OCI-M2 (cell line): Measurements from ENCODE around the gene CHN2.

ENCODE experiments used
- DNase-seq: peaks from one replicate; lab custom pipeline; 2025; ENCODE audit not compliant: unreplicated experiment; lab: John Stamatoyannopoulos, UW

The CHN2 gene

DNA sequence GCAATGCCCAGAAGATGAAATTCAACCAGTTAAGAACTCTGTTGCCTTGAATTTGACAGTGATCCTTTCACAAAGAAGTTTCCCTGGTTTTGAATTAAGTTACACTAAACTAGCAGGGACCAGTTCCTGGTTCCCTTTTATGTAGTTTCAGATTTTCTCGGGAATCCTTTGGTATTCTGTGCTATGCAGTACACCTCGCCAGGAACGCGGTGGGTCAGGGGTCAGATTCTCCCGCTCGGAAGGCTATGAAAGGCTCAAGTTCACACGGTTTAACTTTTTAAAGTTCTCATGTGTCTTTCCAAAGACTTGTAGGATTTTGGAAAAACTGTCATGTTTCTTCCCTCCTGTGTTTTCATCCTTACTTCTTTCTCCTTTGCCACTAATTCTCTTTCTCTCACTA, 264.4 kb downstream of the CHN2 start:
- DNase-seq: no peak

DNA sequence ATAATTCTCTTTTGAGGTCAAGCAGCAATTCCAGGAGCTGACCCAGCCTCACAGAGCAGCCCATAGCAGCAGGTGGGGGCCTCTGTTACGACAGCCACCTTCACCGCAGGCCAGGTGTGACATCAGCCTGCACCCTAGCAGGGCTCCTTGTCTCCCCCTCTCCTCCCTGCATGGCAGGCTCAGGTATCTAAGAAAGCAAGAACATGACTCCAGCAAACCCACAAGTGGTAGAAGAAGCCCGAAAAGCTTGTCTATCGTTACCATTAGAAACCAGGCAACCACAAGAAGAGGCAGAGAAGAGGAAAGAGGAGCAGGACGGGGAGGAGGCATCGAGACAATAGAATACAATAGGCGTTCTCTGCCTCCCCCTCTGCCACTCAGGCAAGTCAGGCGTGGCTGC, 265.0 kb downstream of the CHN2 start:
- no peak for DNase-seq

GRCh38 chr7:29461996-29462395, 267.4 kb downstream of the CHN2 start:
- DNase-seq: no peak

- no peak for DNase-seq
These were observed 269.1 kb downstream of the CHN2 start for GRCh38 chr7:29463504-29464158.

DNA sequence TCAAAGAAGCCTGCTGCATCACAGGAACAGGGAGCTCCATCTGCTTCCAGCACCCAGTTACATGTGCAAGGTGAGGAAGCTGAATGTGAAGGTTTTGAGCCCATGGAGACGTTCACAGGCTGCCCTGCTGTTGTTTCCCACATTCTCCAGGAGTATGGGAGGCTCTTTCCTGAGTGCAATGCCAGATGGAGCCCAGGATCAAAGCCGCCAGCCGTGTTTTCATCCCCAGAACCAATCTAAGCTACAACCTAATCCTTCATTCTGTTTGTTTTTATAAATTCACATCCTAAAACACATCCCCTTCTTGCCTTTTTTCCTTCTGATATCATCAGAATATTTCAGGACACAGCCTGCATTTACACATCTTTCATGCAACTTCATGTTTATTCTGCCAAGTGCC, 270.2 kb downstream of the CHN2 start:
- DNase-seq: no peak

DNA sequence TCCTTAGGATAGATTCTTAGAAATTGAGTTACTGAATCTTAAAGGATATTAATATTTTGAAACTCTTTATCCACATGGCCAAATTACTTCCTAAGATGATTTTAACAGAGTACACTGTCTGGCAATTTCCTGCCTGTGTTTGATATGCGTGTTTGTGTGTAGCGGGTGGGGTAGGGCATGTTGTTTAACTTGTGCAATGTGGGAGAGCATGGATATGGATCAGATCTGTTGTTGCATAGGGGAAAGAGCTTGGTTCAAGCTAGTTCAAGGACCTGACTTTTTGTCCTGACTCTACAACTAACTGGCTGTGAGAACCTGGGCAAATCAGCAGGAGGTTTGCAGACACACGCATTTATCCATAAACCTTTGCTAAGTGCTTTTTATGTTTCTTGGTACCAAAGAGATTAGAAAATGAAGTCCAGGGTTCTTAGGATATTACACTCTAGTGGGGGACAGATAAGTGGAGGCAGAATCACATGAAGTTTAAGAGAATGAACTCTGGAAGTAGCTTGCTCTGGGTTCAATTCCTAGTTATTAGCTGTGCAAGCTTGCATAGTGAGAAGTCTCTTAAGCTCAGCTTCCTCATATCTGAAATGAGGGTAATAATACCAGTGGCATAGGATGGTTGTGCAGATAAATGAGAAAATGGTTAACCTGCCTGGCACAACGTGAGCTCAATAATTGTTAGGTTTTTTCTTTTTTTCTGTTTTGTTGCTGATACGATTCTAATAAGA, 272.8 kb downstream of the CHN2 start:
- DNase-seq: no peak

- DNase-seq: no peak
These were observed 273.6 kb downstream of the CHN2 start for GRCh38 chr7:29468196-29468595.

- no peak for DNase-seq
These were observed 274.7 kb downstream of the CHN2 start for GRCh38 chr7:29469281-29469680.

- DNase-seq: no peak
These were observed 275.5 kb downstream of the CHN2 start for GRCh38 chr7:29469976-29470557.

DNA sequence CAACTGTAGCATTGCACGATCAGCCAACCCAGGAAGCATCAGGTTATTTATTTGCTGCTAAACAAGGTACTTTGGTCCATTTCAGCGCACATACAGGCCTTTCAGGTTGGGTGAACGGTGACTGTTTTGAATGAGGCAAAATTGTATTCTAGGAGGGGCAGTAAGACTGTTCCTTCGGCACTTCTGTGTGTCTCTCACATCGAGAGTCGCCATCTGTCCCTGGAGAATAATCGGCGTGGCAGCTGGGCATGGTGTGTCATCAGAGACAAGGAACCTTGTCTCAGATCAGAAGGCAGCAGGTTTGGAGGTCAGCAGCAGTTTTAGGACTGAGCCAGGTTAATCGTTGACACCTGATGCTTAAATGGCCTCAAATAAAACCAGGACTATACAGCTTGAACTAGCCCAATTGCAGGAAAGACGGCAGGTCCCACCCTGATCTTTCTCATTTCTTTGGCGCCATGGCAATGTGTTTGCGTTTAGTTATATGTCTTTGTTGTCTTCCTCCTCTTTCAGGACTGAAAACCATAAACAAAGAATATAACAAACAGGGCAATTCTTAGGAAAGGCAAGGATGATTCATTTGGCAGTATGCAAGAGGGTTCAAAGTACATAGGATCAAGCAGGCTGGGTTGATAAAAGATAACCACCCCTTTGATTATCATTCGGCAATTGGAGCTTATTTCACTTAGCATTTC, 277.0 kb downstream of the CHN2 start:
- no peak for DNase-seq

GRCh38 chr7:29476916-29477315, 282.3 kb downstream of the CHN2 start:
- no peak for DNase-seq

GRCh38 chr7:29478226-29478625, 283.7 kb downstream of the CHN2 start:
- no peak for DNase-seq

- no peak for DNase-seq
These were observed 284.2 kb downstream of the CHN2 start for GRCh38 chr7:29478687-29479240.

- no peak for DNase-seq
These were observed 285.0 kb downstream of the CHN2 start for GRCh38 chr7:29479301-29480200.

- DNase-seq: no peak
These were observed 285.9 kb downstream of the CHN2 start for GRCh38 chr7:29480451-29480850.

- no peak for DNase-seq
These were observed 286.5 kb downstream of the CHN2 start for GRCh38 chr7:29480934-29481651.

DNA sequence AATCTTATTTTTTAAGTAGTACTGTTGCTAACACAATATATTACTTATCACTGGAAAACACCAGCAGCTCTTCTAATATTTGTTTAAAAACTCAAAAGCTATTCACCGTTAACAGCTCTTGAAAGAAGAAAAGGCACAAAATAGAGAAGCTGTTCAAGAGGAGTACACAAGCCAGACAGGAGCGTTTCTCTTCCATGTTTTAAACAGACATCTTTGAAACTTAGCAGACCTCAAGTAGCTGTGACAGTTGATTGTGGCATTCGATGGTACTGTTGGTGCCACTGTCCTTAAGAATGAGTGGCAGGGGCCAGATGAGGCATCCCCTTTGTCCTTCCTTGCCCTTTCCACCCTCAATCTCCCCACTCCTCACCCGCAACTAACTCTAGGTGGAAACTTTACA, 287.5 kb downstream of the CHN2 start:
- no peak for DNase-seq

- no peak for DNase-seq
These were observed 288.9 kb downstream of the CHN2 start for GRCh38 chr7:29483219-29484104.

GRCh38 chr7:29484280-29484679, 289.7 kb downstream of the CHN2 start:
- no peak for DNase-seq
